Neural cell (in vitro differentiated cells): ENCODE results near the gene KIF18B. TPM values are rescaled to one million over a fixed set of nuclear protein-coding genes. Genes with fewer than 3 reads are reported as not detected.

ENCODE experiments used
- H2AFZ ChIP-seq: fragments of 200-600, 300-800 bp; sonication (generic), shearing (Covaris generic); 2 replicates; pipeline ENCODE4 v1.6.0; 2014; ENCODE audit warnings: low read depth, mild to moderate bottlenecking, antibody characterized with exemption, low read length, moderate library complexity
- H3F3A ChIP-seq: fragments of 200-600 bp; shearing (Covaris generic); 2 replicates; pipeline ENCODE4 v1.6.1; 2016; ENCODE audit warnings: mild to moderate bottlenecking, moderate library complexity, mixed read lengths, antibody characterized with exemption, low read length; ENCODE audit not compliant: insufficient read depth, poor library complexity, severe bottlenecking
- H3K27ac ChIP-seq: fragments of 200-600, 300-800 bp; sonication (generic), shearing (Covaris generic); 2 replicates; pipeline ENCODE4 v1.5.1; 2014; ENCODE audit warnings: mild to moderate bottlenecking, low read length, moderate library complexity
- H3K27me3 ChIP-seq: fragments of 300-800, 200-600 bp; sonication (generic), shearing (Covaris generic); 2 replicates; pipeline ENCODE4 v1.6.0; 2014; ENCODE audit warnings: mild to moderate bottlenecking, low read depth, low read length, moderate library complexity; ENCODE audit not compliant: insufficient read depth
- H3K36me3 ChIP-seq: fragments of 300-800, 200-600 bp; sonication (generic), shearing (Covaris generic); 2 replicates; pipeline ENCODE4 v1.5.1; 2014; ENCODE audit warnings: mild to moderate bottlenecking, antibody characterized with exemption, low read length, moderate library complexity; ENCODE audit not compliant: insufficient read depth
- H3K4me2 ChIP-seq: fragments of 300-800, 200-600 bp; sonication (generic), shearing (Covaris generic); 2 replicates; pipeline ENCODE4 v1.6.0; 2014; ENCODE audit warnings: mild to moderate bottlenecking, low read length
- H3K4me3 ChIP-seq: fragments of 300-800, 200-600 bp; sonication (generic), shearing (Covaris generic); 2 replicates; pipeline ENCODE4 v1.5.1; 2014; ENCODE audit warnings: mild to moderate bottlenecking, low read length, moderate library complexity
- H3K79me2 ChIP-seq: fragments of 200-600 bp; shearing (Covaris generic); replicated peaks from 2 replicates; pipeline ENCODE4 v1.6.0; 2014; ENCODE audit warnings: mild to moderate bottlenecking, low read length, moderate library complexity; ENCODE audit not compliant: insufficient read depth
- H3K9ac ChIP-seq: fragments of 300-800, 200-600 bp; sonication (generic), shearing (Covaris generic); 2 replicates; pipeline ENCODE4 v1.6.1; 2016; ENCODE audit warnings: mild to moderate bottlenecking, low read length, mixed read lengths
- H3K9me2 ChIP-seq: fragments of 200-600 bp; shearing (Covaris generic); 2 replicates; pipeline ENCODE4 v1.6.1; 2016; ENCODE audit warnings: mild to moderate bottlenecking, low read length, mixed read lengths; ENCODE audit not compliant: insufficient read depth
- H3K9me3 ChIP-seq: fragments of 200-600, 300-800 bp; sonication (generic), shearing (Covaris generic); 2 replicates; pipeline ENCODE4 v1.6.1; 2016; ENCODE audit warnings: mild to moderate bottlenecking, mixed run types, low read length, moderate library complexity, mixed read lengths
- H4K20me1 ChIP-seq: fragments of 200-600 bp; shearing (Covaris generic); 2 replicates; pipeline ENCODE4 v1.6.1; 2016; ENCODE audit warnings: mild to moderate bottlenecking, mixed run types; ENCODE audit not compliant: insufficient read depth
- CTCF ChIP-seq: fragments of 450-650 bp; IDR thresholded peaks from 2 replicates; pipeline ENCODE4 v1.5.1; 2014; ENCODE audit warnings: antibody characterized with exemption, mild to moderate bottlenecking, moderate library complexity; ENCODE audit not compliant: poor library complexity, severe bottlenecking
- EP300 ChIP-seq: fragments of 450-650 bp; conservative IDR thresholded peaks from 2 replicates; pipeline ENCODE4 v1.6.1; 2014; ENCODE audit warnings: antibody characterized with exemption, mild to moderate bottlenecking, moderate library complexity; ENCODE audit not compliant: poor library complexity, severe bottlenecking
- EZH2 ChIP-seq: fragments of 200-600, 300-800 bp; shearing (Covaris generic), sonication (generic); IDR thresholded peaks from 2 replicates; pipeline ENCODE4 v1.6.1; 2014; ENCODE audit warnings: antibody characterized with exemption, low read length, borderline replicate concordance, mild to moderate bottlenecking; ENCODE audit not compliant: insufficient read depth, poor library complexity, severe bottlenecking
- MXI1 ChIP-seq: fragments of 450-650 bp; conservative IDR thresholded peaks from 2 replicates; pipeline ENCODE4 v1.6.1; 2014; ENCODE audit warnings: antibody characterized with exemption, mild to moderate bottlenecking; ENCODE audit not compliant: poor library complexity, severe bottlenecking
- POLR2AphosphoS5 ChIP-seq: IDR thresholded peaks from 2 replicates; pipeline ENCODE4 v1.6.1; 2012
- RAD21 ChIP-seq: fragments of 450-650 bp; conservative IDR thresholded peaks from 2 replicates; pipeline ENCODE4 v1.6.1; 2014; ENCODE audit warnings: antibody characterized with exemption, mild to moderate bottlenecking, moderate library complexity
- REST ChIP-seq: IDR thresholded peaks from 2 replicates; pipeline ENCODE4 v1.6.1; 2012; ENCODE audit warnings: borderline replicate concordance
- SMC3 ChIP-seq: fragments of 450-650 bp; conservative IDR thresholded peaks from 2 replicates; pipeline ENCODE4 v1.6.1; 2014; ENCODE audit warnings: antibody characterized with exemption, mild to moderate bottlenecking, moderate library complexity; ENCODE audit not compliant: poor library complexity
- TAF1 ChIP-seq: IDR thresholded peaks from 2 replicates; pipeline ENCODE4 v1.6.1; 2012; ENCODE audit warnings: low read depth
- polyA plus RNA-seq: library from polyadenylated mRNA; depleted of rRNA; stranded (reverse); fragments of >200 nt; gene quantifications from 2 replicates; pipeline ENCODE4 v1.2.3, GENCODE V29; 2014

The KIF18B gene
- polyA plus RNA-seq, 1 donor from 2014 or later: 0.10 TPM

- Histone ChIP-seq H3K4me3 (no peak overlapping the region), H3K9ac (no peak overlapping the region), H3K27ac (no peak overlapping the region), H3K9me2 (no peaks in the 10 kb centered on the region), H4K20me1 (no peaks in the 10 kb centered on the region), H3F3A (no peaks in the 10 kb centered on the region), H3K27me3 (no peaks in the 10 kb centered on the region), H3K79me2 (no peaks in the 10 kb centered on the region), H3K4me2 (no peak overlapping the region), H3K36me3 (no peaks in the 10 kb centered on the region), H3K9me3 (no peaks in the 10 kb centered on the region), H2AFZ (no peak overlapping the region)
- TF ChIP-seq TAF1 (no peak), SMC3 (no peak), EZH2 (no peak), REST (no peak), CTCF (no peak), POLR2AphosphoS5 (no peak), EP300 (no peak), MXI1 (no peak)
Observed at GRCh38 chr17:44922746-44923470, 24.7 kb downstream of the KIF18B start.

GRCh38 chr17:44922136-44922535 lies 25.4 kb downstream of the KIF18B start:
- no peaks in the 10 kb centered on the region for H3K9me3 ChIP-seq

More at GRCh38 chr17:44922136-44922535, 25.4 kb downstream of the KIF18B start:
- H3K27ac ChIP-seq: no peak overlapping the region
- H2AFZ ChIP-seq: no peak overlapping the region
- no peaks in the 10 kb centered on the region for H4K20me1 ChIP-seq
- H3K36me3 ChIP-seq: no peaks in the 10 kb centered on the region
- H3K9ac ChIP-seq: no peak overlapping the region
- H3K27me3 ChIP-seq: no peaks in the 10 kb centered on the region
- no peaks in the 10 kb centered on the region for H3K79me2 ChIP-seq
- H3K4me3 ChIP-seq: no peak overlapping the region
- H3K4me2 ChIP-seq: no peak overlapping the region
- no peaks in the 10 kb centered on the region for H3F3A ChIP-seq
- no peaks in the 10 kb centered on the region for H3K9me2 ChIP-seq
- TF ChIP-seq POLR2AphosphoS5: no peak
- TF ChIP-seq TAF1: no peak
- TF ChIP-seq RAD21: no peak
- no peak for TF ChIP-seq REST
- no peak for TF ChIP-seq MXI1
- no peak for TF ChIP-seq EZH2
- TF ChIP-seq SMC3: no peak
